Retina (tissue), 1 donor: ENCODE measurements around the gene CHD1.
A peak's percentile ranks its signal among the peaks of the same experiment; 100 is the strongest.

Experiments
- DNase-seq: peaks from one replicate; pipeline ENCODE4 v3.0.0-alpha.2; 2016

CHD1 gene

GRCh38 chr5:98898743-98899142 lies 30.1 kb downstream of the CHD1 start:
- DNase-seq = no peak

DNA sequence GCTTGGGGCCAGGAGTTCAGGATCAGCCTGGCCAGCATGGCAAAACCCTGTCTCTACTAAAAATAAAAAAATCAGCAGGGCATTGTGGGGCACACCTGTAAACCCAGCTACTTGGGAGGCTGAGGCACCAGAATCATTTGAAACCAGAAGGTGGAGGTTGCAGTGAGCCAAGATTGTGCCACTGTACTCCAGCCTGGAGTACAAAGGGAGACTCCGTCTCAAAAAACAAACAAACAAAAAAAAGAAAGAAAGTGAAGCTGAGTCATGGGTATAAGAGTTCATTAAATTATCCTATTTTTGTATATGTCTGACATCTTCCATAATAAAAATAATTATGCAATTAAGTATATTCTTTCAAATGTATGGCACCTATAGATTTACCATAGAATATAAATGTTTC lies 37.2 kb downstream of the CHD1 start:
- DNase-seq = no peak

GRCh38 chr5:98880598-98880997 lies 48.2 kb downstream of the CHD1 start:
- DNase-seq = no peak

- DNase-seq = no peak
These were observed 48.7 kb downstream of the CHD1 start for GRCh38 chr5:98880151-98880550.

GRCh38 chr5:98877600-98877999 lies 51.2 kb downstream of the CHD1 start:
- no peak for DNase-seq

DNA sequence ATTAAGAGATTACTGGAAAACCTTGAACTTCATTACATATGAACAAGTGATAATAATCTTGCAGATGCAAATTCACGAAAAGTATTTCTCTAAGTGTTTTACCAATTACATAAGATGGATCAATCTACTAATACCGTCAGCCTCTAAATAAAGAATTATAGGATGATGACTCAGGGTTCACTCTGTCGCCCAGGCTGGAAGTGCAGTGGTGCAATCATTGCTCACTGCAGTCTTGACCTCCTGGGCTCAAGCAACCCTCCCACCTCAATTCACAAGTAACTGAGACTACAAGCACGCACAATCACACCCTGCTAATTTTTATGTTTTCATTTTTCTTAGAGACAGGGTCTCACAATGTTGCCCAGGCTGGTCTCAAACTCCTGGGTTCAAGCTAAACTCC lies 56.1 kb downstream of the CHD1 start:
- no peak for DNase-seq

DNA sequence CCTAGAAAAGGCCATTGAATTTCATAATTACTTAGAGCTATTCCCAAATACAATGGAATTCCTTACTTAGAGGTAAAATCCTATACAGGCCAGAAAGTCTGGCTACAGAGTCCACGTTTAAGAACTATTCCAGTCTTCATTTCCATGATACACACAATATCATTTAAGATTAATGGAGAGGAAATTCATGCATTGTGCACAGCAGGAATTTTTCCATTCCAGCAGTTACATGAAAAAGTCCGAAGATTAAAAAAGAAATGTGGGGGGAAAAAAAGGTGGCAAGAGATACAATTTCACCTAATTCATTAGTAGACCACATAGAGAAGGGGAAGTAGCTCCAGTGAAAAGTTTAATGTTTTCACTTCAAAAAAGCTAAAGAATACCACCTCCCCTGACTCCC lies 63.1 kb downstream of the CHD1 start:
- DNase-seq = no peak

DNA sequence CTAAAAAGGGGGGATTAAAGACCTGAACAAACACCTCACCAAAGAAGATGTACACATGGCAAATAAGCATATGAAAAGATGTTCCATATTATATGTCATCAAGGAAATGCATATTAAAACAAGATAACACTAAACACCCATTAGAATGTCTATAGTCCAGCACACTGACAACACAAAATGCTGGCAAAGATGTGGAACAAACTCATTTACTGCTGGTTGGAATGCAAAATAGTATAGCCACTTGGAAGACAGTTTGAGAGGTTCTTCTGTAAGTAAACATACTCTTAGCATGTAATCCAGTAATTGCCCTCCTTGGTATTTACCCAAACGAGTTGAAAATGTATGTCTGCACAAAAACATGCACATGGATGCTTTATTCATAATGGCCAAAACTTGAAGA lies 81.8 kb downstream of the CHD1 start:
- no peak for DNase-seq

DNA sequence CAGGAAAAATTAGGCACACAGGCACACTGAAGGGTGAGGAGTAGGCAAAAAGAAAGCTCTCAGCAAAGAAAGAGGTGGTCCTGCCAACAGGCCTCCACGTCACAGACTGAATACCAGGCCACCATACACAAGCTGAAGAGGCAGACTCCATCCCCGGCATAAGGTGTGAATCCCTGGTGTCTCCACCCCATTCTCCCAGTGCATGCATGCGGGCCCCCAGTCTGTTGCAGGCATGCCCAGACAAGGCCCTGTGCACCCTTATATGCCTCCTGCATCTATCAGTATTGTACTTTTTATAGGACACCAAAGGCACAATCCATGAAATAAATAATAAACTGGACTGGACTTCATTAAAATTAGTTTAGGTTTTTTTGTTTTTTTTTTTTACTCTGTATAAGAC lies 82.3 kb downstream of the CHD1 start:
- DNase-seq = no peak

- no peak for DNase-seq
These were observed 82.9 kb downstream of the CHD1 start for GRCh38 chr5:98845878-98846277.

- no peak for DNase-seq
These were observed 83.9 kb downstream of the CHD1 start for GRCh38 chr5:98844865-98845264.

DNA sequence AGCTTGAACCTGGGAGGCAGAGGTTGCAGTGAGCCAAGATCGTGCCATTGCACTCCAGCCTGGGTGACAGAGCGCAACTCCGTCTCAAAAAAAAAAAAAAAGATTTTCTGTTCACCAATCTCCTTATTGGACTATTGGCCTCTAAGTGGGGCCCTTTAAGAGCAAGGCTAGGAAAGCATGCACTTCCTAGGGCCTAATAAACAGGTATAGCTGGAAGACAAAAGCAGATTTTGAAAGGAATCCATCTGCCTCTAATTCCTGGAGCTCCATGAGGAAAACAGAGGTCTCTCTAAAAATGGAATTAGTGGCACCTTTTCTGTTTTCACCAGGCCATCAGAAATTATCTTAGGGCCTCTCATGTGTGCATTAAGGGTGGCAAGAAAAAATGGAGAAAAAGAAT lies 85.3 kb downstream of the CHD1 start:
- DNase-seq = no peak

GRCh38 chr5:98840946-98841345 lies 87.9 kb downstream of the CHD1 start:
- DNase-seq = no peak

DNA sequence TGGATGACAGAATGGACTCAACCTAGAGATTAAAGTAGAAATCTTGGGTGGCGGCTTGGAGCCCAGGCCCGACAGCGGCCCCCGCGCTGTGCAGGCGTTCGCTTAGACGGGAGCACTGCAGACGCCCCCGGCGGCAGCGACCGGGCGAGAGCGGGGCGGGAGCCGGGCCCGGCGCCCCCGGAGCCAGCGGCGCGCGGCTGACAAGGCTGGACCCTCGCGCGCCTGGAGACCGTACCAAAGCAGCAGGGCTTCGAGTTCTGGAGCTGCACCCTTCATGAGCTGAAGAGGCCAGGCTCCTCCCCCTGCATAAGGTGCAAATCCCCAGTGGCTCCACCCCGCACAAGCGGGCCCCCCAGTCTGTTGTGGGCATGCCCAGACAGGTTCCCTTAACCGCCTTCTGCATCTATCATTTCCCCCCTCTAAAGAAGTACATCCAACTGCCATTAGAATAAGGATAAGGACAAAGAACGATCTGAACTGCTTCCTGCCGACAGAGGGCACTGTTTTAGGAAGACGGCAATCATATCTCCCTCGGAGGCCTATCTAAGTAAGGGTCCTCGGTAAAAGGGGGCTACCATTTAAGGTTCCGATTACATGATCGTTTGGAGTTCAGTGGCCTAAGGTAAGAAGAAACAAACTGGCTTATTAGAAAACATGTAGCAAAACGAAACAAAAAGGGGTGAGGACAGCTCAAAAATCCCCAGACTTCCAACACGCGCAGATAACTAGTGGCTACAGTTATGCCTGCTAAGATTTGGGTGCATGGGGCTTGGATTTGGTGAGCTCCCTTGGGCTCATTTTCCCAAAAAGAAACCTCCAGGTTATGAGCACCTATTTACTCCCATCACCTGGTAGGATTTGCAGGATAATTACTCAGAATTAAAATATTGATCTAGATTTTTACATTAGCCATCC lies 89.1 kb downstream of the CHD1 start:
- DNase-seq = peak; percentile 24

GRCh38 chr5:98836175-98836574 lies 92.6 kb downstream of the CHD1 start:
- no peak for DNase-seq

GRCh38 chr5:98827588-98828284 lies 101.1 kb downstream of the CHD1 start:
- DNase-seq = no peak

DNA sequence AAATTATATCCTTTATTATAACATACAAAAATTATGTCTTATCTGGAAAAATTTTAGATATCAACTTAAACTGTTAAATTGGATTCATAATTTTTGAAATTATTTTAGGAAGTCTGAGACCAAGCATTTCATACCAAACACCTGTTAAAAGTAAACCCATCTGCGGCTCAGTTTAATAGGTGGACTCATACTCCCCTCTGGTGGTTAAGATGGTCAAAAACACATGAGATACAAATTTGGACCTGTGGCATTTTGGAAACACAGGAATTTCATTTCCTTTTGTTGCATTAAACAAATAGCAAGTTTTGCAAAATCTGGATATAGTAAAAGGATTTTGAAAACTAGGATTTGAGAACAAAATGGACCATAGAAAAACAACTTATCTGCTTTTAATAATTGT lies 101.6 kb downstream of the CHD1 start:
- peak; percentile 23 for DNase-seq

DNA sequence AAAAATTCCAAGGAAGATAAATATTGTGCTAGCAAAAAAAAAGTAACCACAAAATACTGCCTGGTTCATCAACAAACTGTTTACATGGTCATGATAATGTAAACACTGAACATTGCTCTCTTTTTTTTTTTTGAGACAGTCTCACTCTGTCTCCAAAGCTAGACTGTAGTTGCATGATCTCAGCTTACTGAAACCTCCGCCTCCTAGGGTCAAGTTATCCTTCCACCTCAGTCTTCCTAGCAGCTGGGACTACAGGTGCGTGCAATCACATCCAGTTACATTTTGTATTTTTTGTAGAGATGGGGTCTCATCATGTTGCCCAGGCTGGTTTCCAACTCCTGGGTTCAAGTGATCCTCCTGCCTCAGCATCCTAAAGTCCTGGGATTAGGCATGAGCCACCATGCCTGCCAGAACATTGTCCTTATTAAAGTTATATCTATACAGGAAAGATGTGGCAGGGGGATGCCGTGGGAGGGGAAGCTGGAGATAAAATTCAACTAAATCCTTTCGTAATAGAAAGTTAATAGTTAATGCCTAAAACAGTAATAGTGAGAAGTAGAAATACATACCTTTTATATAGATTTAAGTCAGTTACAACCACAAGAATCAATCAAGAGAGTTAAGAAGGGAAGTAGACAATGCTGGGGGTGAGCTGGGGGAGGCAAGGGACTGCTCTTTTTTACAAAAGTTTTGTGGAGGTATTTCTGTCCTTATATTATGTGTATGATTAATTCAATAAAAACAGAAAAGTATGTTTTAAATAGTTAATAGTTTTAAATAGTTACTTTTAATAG lies 103.0 kb downstream of the CHD1 start:
- no peak for DNase-seq

GRCh38 chr5:98816582-98817222 lies 112.1 kb downstream of the CHD1 start:
- no peak for DNase-seq

DNA sequence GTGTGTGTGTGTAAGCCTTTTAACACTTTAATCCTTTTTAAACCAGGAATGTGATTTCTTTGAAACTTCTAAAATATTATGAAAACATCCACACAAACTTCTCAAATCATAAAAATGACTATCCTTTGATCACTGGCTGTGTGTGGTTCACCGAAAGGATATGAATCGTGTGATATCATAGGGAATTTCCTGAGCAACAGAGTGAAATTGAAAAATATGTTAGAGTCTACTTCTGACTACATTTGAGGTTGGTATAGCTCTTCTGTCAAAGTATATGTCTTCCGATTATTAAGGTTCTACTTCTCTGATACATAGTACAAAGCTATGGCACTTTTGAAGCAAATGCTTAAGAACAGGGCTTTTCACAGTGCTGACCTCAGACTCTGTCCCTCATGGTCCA lies 115.1 kb downstream of the CHD1 start:
- no peak for DNase-seq

DNA sequence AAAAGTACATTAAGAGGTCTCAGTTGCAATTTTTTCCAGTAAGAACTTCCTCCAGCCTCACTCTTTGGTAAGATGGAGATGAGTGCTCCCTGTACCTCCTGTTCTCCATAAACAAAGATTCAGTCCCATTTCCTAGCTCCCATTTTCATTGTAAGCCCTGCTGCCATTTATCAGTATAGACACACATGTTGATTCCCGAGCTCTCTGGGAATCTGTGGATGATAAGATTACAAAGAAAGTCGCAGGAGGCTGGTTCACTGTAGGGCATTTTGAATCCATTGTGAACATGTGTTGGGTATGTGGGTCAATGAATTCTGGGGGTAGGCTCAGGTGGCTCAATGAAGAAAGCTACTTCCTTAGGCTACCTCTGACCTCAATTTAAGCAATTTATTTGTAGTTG lies 118.6 kb downstream of the CHD1 start:
- no peak for DNase-seq

DNA sequence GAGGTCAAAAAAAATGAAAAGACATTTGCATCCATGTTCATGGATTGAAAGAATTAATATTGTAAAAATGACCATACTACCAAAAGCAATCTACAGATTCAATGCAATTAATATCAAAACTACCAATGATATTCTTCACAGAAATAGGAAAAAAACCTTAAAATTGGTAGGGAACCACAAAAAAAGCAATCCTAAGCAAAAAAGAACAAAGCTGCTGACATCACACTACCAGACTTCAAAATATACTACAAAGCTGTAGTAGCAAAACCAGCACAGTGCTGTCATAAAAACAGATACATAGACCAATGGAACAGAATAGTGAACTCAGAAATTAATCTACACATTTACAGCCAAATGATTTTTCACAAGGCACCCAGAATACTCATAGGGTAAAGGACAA lies 121.0 kb downstream of the CHD1 start:
- DNase-seq = no peak

- no peak for DNase-seq
These were observed 123.7 kb downstream of the CHD1 start for GRCh38 chr5:98805070-98805469.
